GM08714 (cell line): ENCODE measurements around the gene FLNB.

Experiments used
- H3K4me3 ChIP-seq: fragments of 200-500 bp; sonication (Bioruptor generic); 2 replicates; pipeline ENCODE4 v1.5.1; 2014; ENCODE audit warnings: mild to moderate bottlenecking, low read length, inconsistent platforms
- ZNF274 ChIP-seq: IDR thresholded peaks from 2 replicates; pipeline ENCODE4 v1.6.1; 2012; ENCODE audit warnings: mild to moderate bottlenecking, low read depth, low read length

Gene FLNB

GRCh38 chr3:58025406-58025805, 17.2 kb downstream of the FLNB start:
- TF ChIP-seq ZNF274, result no peak
- H3K4me3 ChIP-seq, result no peak overlapping the region

- no peak overlapping the region for H3K4me3 ChIP-seq
- TF ChIP-seq ZNF274, result no peak
Measured at GRCh38 chr3:58025837-58026569, 17.8 kb downstream of the FLNB start.

DNA sequence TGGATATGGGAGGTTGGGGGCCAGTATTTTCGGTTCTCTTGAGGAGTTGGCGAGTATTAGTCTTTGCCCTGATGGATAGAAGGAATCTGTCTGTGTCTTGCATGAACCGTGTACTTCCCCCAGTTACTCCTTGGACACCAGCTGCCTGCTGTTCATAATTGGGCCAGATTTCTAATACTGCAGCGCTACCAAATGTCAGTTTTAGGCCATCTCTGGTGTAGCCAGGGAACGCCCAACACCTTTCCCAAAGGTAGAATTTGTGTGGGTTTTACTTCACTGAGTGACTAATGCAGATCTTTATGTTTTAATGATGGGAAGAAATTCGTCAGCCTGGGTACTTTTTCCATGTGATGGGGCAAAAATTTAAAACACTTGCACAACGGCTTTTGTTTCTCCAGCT, 18.4 kb downstream of the FLNB start:
- no peak overlapping the region for H3K4me3 ChIP-seq
- TF ChIP-seq ZNF274, result no peak

GRCh38 chr3:58027704-58028317, 19.6 kb downstream of the FLNB start:
- TF ChIP-seq ZNF274, result no peak
- H3K4me3 ChIP-seq, result no peak overlapping the region

DNA sequence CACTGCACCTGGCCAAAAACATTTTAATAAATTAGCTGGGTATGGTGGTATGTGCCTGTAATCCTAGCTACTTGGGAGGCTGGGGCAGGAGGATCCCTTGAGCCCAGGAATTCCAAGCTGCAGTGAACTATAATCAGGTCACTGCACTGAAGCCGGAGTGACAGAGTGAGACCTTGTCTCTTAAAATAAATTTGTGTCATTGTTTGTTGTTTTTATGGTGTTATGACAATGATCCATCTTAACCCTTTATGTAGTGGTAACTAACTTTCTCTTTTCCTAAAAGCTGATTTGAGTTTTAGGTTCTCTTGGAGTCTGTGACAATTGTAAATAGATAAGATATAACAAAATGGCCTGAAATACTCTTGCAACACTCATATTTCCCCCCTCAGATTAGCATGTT, 20.7 kb downstream of the FLNB start:
- TF ChIP-seq ZNF274, result no peak
- no peak overlapping the region for H3K4me3 ChIP-seq

GRCh38 chr3:58029842-58030584, 21.8 kb downstream of the FLNB start:
- H3K4me3 ChIP-seq, result no peak overlapping the region
- no peak for TF ChIP-seq ZNF274

DNA sequence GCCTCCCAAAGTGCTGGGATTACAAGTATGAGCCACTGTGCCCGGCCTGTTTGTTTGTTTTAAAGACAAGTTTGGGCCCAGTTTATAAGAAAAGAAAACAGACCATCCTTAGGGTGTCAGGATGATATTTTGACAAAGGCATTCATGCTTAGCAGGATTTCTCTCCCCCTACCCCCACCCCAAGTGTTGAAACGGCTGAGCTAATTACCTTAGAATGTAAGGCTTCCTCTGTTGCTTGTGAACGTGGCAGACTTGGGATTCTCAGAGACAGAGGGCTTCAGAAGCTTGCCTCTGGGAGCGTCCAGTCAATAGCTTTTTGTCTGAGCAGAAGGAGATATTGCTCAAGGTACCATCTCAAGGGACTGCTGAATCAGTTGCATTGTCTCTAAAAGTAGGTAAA, 24.0 kb downstream of the FLNB start:
- no peak overlapping the region for H3K4me3 ChIP-seq
- no peak for TF ChIP-seq ZNF274

GRCh38 chr3:58034738-58035523, 26.7 kb downstream of the FLNB start:
- H3K4me3 ChIP-seq, result no peak overlapping the region; the same call in 1 of the 2 replicates
- TF ChIP-seq ZNF274, result no peak

DNA sequence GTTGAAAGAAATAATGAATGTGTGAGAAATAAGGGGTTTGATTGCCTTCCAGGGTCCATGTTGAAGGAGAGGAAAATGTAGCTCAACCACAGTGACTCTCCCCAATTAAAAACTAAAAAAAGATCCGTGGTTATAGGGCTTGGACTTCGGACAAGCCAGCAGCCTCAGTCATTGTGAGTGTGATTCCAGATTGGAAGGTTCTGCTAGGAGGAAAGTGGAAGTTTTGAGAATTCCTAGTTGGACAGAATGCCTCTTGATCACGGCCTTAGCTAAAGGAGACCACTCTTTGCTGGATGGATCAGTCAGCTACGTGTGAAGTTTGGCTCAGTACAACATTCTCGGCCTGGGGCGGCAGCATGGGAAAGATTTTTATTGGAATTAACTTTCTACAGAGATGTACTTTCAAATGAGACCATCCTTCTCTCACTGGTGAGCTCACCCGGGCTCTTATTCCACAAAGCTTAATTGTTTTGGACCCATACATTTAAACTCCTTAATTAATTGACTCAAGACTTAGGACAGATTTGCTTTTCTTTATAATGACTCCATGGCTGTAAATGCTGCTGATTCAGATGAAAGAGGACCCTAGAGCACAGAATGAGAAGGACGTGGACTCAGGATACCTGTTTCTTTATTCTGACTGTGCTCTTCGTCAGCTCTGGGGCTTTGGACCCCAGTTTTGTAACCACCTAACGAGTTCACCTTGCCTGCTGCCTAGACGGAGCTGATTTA, 27.5 kb downstream of the FLNB start:
- no peak overlapping the region; the same call in 1 of the 2 replicates for H3K4me3 ChIP-seq
- TF ChIP-seq ZNF274, result no peak

- no peak for TF ChIP-seq ZNF274
- no peak overlapping the region for H3K4me3 ChIP-seq
Measured at GRCh38 chr3:58036293-58037032, 28.2 kb downstream of the FLNB start.

GRCh38 chr3:58037141-58037910, 29.1 kb downstream of the FLNB start:
- no peak overlapping the region for H3K4me3 ChIP-seq
- no peak for TF ChIP-seq ZNF274

DNA sequence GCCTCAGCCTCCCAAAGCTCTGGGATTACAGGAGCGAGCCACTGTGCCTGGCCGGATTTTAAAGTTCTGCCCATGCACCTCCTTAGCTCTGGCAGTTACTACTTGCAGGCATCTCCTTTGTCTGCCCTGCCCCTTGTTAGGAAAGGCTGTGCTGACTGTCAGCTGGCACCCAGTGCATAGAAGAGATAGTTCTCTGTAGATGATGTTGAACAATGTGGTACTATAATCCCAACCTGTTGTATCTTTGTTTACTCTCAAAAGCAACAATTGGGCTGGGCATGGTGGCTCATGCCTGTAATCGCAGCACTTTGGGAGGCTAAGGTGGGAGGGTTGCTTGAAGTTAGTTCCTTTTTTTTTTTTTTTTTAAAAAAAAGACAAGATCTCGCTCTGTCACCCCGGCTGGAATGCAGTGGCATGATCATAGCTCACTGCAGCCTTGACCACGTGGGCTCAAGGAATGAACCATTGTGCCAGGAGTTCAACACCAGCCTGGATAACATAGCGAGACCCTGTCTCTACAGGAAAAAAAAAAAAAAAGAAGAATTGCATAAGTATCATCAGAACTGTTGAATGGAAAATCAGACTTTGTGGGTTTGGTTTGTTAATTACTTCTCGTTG, 30.6 kb downstream of the FLNB start:
- TF ChIP-seq ZNF274, result no peak
- no peak overlapping the region for H3K4me3 ChIP-seq
